Ishikawa (cell line): Measurements from ENCODE around the gene DNAJB1.

Experiments used
- CEBPB ChIP-seq: IDR thresholded peaks from 2 replicates; pipeline ENCODE4 v1.6.1; 2012
- CREB1 ChIP-seq: IDR thresholded peaks from 2 replicates; pipeline ENCODE4 v1.6.1; 2012; ENCODE audit warnings: low read depth
- EGR1 ChIP-seq: IDR thresholded peaks from 2 replicates; pipeline ENCODE4 v1.6.1; 2012
- EP300 ChIP-seq: IDR thresholded peaks from 2 replicates; pipeline ENCODE4 v1.6.1; 2012; ENCODE audit warnings: borderline replicate concordance
- FOXM1 ChIP-seq: IDR thresholded peaks from 2 replicates; pipeline ENCODE4 v1.6.1; 2012; ENCODE audit warnings: low read depth, borderline replicate concordance
- NFIC ChIP-seq: IDR thresholded peaks from 2 replicates; pipeline ENCODE4 v1.6.1; 2012
- RAD21 ChIP-seq: IDR thresholded peaks from 2 replicates; pipeline ENCODE4 v1.6.1; 2012; ENCODE audit warnings: low read depth
- TAF1 ChIP-seq: IDR thresholded peaks from 2 replicates; pipeline ENCODE4 v1.6.1; 2012; ENCODE audit warnings: low read depth, mild to moderate bottlenecking
- TCF12 ChIP-seq: IDR thresholded peaks from 2 replicates; pipeline ENCODE4 v1.6.1; 2012; ENCODE audit warnings: low read depth
- TEAD4 ChIP-seq: IDR thresholded peaks from 2 replicates; pipeline ENCODE4 v1.6.1; 2012
- YY1 ChIP-seq: IDR thresholded peaks from 2 replicates; pipeline ENCODE4 v1.6.1; 2012; ENCODE audit warnings: low read depth
- ZBTB7A ChIP-seq: IDR thresholded peaks from 2 replicates; pipeline ENCODE4 v1.6.1; 2012; ENCODE audit warnings: low read depth
- TF ChIP-seq, protein P1 (sequence below): IDR thresholded peaks from 2 replicates; pipeline ENCODE4 v1.6.1; 2012
- TF ChIP-seq, protein P2 (sequence below): IDR thresholded peaks from 2 replicates; pipeline ENCODE4 v1.6.1; 2012; ENCODE audit warnings: low read depth, mild to moderate bottlenecking
- TF ChIP-seq, protein P3 (sequence below): IDR thresholded peaks from 2 replicates; pipeline ENCODE4 v1.6.1; 2012

The DNAJB1 gene

DNA sequence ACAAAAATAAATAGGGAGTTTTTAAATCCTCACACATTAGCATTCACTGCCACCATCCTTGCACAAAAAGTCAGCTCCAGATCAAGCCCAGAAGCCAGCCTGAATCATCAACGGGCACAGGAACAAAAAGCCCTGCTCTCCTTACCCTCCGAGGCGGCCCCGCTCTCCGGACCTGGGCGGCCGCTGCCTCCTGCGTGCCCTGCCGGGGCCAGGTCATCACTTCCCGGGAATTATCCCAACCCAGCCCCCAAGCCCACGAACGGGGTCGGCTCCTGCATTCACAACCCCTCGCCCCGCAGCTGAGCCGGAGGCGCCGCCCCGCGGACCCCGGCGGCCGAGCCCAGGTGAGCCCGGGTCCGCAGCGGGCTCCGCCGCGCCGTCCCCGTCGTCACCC is 754 bp downstream of the DNAJB1 start:
- TF ChIP-seq CEBPB (no peak), TAF1 (no peak), FOXM1 (no peak), NFIC (no peak), TEAD4 (no peak), ZBTB7A (no peak), RAD21 (no peak)
- TF ChIP-seq, protein P1, sequence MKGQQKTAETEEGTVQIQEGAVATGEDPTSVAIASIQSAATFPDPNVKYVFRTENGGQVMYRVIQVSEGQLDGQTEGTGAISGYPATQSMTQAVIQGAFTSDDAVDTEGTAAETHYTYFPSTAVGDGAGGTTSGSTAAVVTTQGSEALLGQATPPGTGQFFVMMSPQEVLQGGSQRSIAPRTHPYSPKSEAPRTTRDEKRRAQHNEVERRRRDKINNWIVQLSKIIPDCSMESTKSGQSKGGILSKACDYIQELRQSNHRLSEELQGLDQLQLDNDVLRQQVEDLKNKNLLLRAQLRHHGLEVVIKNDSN, result no peak
- TF ChIP-seq, protein P2, sequence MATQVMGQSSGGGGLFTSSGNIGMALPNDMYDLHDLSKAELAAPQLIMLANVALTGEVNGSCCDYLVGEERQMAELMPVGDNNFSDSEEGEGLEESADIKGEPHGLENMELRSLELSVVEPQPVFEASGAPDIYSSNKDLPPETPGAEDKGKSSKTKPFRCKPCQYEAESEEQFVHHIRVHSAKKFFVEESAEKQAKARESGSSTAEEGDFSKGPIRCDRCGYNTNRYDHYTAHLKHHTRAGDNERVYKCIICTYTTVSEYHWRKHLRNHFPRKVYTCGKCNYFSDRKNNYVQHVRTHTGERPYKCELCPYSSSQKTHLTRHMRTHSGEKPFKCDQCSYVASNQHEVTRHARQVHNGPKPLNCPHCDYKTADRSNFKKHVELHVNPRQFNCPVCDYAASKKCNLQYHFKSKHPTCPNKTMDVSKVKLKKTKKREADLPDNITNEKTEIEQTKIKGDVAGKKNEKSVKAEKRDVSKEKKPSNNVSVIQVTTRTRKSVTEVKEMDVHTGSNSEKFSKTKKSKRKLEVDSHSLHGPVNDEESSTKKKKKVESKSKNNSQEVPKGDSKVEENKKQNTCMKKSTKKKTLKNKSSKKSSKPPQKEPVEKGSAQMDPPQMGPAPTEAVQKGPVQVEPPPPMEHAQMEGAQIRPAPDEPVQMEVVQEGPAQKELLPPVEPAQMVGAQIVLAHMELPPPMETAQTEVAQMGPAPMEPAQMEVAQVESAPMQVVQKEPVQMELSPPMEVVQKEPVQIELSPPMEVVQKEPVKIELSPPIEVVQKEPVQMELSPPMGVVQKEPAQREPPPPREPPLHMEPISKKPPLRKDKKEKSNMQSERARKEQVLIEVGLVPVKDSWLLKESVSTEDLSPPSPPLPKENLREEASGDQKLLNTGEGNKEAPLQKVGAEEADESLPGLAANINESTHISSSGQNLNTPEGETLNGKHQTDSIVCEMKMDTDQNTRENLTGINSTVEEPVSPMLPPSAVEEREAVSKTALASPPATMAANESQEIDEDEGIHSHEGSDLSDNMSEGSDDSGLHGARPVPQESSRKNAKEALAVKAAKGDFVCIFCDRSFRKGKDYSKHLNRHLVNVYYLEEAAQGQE, result no peak

DNA sequence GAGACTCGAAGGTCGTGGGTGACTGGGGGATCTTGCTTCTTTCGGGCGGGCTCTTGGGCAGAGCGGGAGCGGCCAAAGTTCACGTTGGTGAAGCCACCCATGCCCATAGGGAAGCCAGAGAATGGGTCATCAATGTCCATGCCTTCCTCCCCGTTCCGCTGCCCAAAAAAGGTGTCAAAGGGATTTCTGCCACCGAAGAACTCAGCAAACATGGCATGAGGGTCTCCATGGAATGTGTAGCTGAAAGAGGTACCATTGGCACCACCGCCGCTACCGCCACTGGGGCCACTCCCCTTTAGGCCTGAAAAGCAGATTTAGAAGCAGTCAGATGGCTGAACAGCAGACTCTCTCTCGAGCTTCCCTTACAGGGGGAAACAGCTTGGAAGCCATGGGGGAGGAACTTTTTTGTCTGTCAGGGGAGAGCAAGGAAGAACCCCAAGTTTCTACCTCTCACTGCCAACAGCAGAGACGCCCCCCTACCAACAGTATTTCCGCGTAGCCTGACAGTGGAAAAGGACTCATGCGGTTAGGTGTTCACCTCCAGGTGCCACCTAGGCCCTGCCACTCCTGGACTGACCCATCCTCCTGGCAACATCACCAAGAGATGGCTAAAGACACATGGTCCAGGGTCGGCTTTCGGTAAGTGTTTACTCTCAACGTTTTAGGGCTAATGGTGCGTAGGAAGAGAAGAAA is 1.3 kb downstream of the DNAJB1 start:
- TF ChIP-seq, protein P1, result no peak
- TF ChIP-seq FOXM1 (no peak), NFIC (no peak), TAF1 (no peak), EGR1 (no peak), YY1 (no peak), TCF12 (no peak), EP300 (no peak), CEBPB (no peak), RAD21 (no peak), CREB1 (no peak), ZBTB7A (no peak)
- TF ChIP-seq, protein P3, sequence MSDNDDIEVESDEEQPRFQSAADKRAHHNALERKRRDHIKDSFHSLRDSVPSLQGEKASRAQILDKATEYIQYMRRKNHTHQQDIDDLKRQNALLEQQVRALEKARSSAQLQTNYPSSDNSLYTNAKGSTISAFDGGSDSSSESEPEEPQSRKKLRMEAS, result no peak
- TF ChIP-seq, protein P2, result no peak

DNA sequence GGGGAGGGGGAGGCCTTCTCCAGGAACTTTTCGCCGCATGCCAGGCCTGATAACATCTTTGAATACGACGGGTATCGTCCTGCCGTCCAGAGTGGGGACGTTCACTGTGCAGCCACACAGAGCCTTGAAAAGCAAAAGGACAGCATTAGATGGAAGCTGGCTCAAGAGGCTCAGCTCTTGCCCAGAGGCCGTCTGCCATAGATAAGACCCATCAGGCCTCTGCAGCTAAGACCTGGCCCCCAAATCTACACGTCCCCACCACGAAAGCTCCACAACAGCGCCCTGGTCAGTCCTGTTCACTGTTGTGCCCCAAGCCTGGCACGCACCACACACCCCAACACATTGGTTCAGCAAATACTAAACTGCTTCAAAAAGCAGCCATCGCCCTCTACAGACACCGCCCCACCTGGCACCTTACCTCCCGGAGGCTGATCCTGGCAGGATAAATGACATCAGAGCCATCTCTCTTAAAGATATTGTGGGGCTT is 2.1 kb downstream of the DNAJB1 start:
- TF ChIP-seq, protein P2, result no peak
- TF ChIP-seq CEBPB (no peak), NFIC (no peak), TEAD4 (no peak), ZBTB7A (no peak), CREB1 (no peak), EGR1 (no peak), RAD21 (no peak), TAF1 (no peak), FOXM1 (no peak), YY1 (no peak), TCF12 (no peak)
- TF ChIP-seq, protein P3, result no peak
- TF ChIP-seq, protein P1, result no peak

DNA sequence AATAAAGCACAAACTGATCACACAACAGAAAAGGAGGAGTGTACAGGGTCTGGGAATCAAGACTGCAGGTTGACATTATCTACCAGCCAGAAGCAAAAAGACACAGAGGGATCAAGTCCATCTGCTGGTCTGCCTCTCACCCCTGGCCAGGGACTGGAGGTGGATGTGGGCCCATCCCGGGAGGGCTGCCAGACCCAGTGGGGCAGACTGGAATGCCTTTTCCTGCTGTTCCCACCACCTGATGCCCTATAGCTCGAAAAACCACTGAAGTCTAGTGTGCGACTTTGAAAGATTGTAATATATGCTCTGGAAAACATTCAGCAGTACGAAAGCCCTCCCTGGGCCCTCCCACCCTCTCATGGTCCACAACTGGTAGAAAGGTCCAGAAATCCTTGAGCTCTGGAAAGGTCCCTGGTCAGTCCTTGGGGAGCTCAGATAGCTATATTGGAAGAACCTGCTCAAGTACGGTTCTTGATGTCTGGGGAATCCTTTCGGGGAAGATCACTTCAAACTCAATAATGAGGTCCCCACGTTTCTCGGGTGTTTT is 2.6 kb downstream of the DNAJB1 start:
- TF ChIP-seq CEBPB (no peak), ZBTB7A (no peak), NFIC (no peak)
- TF ChIP-seq, protein P2, result no peak
